GM10248 (cell line): ENCODE results near the gene MOB3A.

Source experiments
- CTCF ChIA-PET: fragments of 300-600 bp; sonication (Branson Sonifier 250); formaldehyde crosslinking; extraction: SDS; loops from one replicate; lab custom pipeline; 2021; ENCODE audit warnings: antibody characterized with exemption; lab: Yijun Ruan, JAX
- POLR2A ChIA-PET: fragments of 350-650 bp; sonication (Branson Sonifier 250); formaldehyde crosslinking; extraction: SDS; loops from one replicate; lab custom pipeline; 2020; ENCODE audit warnings: antibody characterized with exemption; lab: Yijun Ruan, JAX
- DNase-seq: peaks from one replicate; pipeline ENCODE4 v3.0.0; 2012; ENCODE audit errors: extremely low spot score
- CTCF ChIP-seq: IDR thresholded peaks from 2 replicates; pipeline ENCODE4 v1.5.1; 2012; ENCODE audit warnings: mild to moderate bottlenecking, low read depth; ENCODE audit errors: extremely low read depth, missing control alignments, control extremely low read depth

MOB3A gene

GRCh38 chr19:2059422-2060201, 36.5 kb downstream of the MOB3A start:
- DNase-seq: no peak
- POLR2A ChIA-PET: interaction anchor here (0.6 to 3.5 kb wide), 4 partner anchors 8 to 87 kb away, joined by 3 to 13 read pairs (median 6); partner anchors contain the start of gene MKNK2
- no peak for TF ChIP-seq CTCF

GRCh38 chr19:2058570-2059421, 37.3 kb downstream of the MOB3A start:
- no peak for DNase-seq
- TF ChIP-seq CTCF: no peak
- ChIA-PET POLR2A (interaction anchor here (0.6 to 1.1 kb wide), 2 partner anchors 37 to 88 kb away, joined by 3 to 9 read pairs; no protein-coding TSS in a partner anchor), CTCF (interaction anchor here (1.4 kb wide), 1 partner anchor 29 kb away, joined by 4 read pairs; no protein-coding TSS in a partner anchor)

More at GRCh38 chr19:2059422-2060201, 36.5 kb downstream of the MOB3A start:
- CTCF ChIA-PET: interaction anchor here (1.4 kb wide), 1 partner anchor 28 kb away, joined by 4 read pairs; no protein-coding TSS in a partner anchor

GRCh38 chr19:2057484-2058469, 38.3 kb downstream of the MOB3A start:
- TF ChIP-seq CTCF: no peak
- ChIA-PET CTCF (interaction anchor here (1.4 kb wide), 1 partner anchor 30 kb away, joined by 4 read pairs; no protein-coding TSS in a partner anchor), POLR2A (interaction anchor here (1.1 kb wide), 1 partner anchor 38 kb away, joined by 3 read pairs; no protein-coding TSS in a partner anchor)
- DNase-seq: no peak

GRCh38 chr19:2056837-2057192, 39.3 kb downstream of the MOB3A start:
- ChIA-PET CTCF (interaction anchor here (1.1 kb wide), 1 partner anchor 10 kb away, joined by 5 read pairs; no protein-coding TSS in a partner anchor), POLR2A (interaction anchor here (0.9 kb wide), 2 partner anchors 10 to 11 kb away, joined by 3 to 8 read pairs; no protein-coding TSS in a partner anchor)
- DNase-seq: no peak
- no peak for TF ChIP-seq CTCF

- DNase-seq: no peak
- no peak for TF ChIP-seq CTCF
- ChIA-PET POLR2A (interaction anchor here (0.9 kb wide), 2 partner anchors 9 to 12 kb away, joined by 3 to 8 read pairs; no protein-coding TSS in a partner anchor), CTCF (interaction anchor here (1.1 kb wide), 1 partner anchor 9 kb away, joined by 5 read pairs; no protein-coding TSS in a partner anchor)
These were observed 39.9 kb downstream of the MOB3A start for GRCh38 chr19:2055931-2056836.
